HG03139 (cell line): ENCODE results near the gene CPPED1.

Source experiments
- ATAC-seq: cut with Tn5 transposase; IDR thresholded peaks from one replicate; pipeline ENCODE4 v1.9.1; 2021; ENCODE audit not compliant: unreplicated experiment

The CPPED1 gene

GRCh38 chr16:12685806-12686205, 117.9 kb downstream of the CPPED1 start:
- ATAC-seq, result no peak

- ATAC-seq, result no peak
Observed at GRCh38 chr16:12682432-12683165, 121.1 kb downstream of the CPPED1 start.

- ATAC-seq, result no peak
Observed at GRCh38 chr16:12681653-12682052, 122.0 kb downstream of the CPPED1 start.

GRCh38 chr16:12680531-12680930, 123.2 kb downstream of the CPPED1 start:
- ATAC-seq, result no peak

- ATAC-seq, result no peak
Observed at GRCh38 chr16:12679660-12680272, 123.9 kb downstream of the CPPED1 start.

- ATAC-seq, result no peak
Observed at GRCh38 chr16:12678983-12679382, 124.7 kb downstream of the CPPED1 start.

GRCh38 chr16:12677502-12677901, 126.2 kb downstream of the CPPED1 start:
- ATAC-seq, result no peak

GRCh38 chr16:12675852-12676251, 127.8 kb downstream of the CPPED1 start:
- no peak for ATAC-seq

GRCh38 chr16:12675046-12675445, 128.6 kb downstream of the CPPED1 start:
- ATAC-seq, result no peak

GRCh38 chr16:12674524-12674923, 129.2 kb downstream of the CPPED1 start:
- ATAC-seq, result no peak

GRCh38 chr16:12674071-12674470, 129.6 kb downstream of the CPPED1 start:
- no peak for ATAC-seq

- no peak for ATAC-seq
Observed at GRCh38 chr16:12673466-12673865, 130.2 kb downstream of the CPPED1 start.

- no peak for ATAC-seq
Observed at GRCh38 chr16:12672986-12673385, 130.7 kb downstream of the CPPED1 start.

GRCh38 chr16:12669908-12670307, 133.8 kb downstream of the CPPED1 start:
- ATAC-seq, result no peak

- no peak for ATAC-seq
Observed at GRCh38 chr16:12667909-12668308, 135.8 kb downstream of the CPPED1 start.

- ATAC-seq, result no peak
Observed at GRCh38 chr16:12664164-12664733, 139.4 kb downstream of the CPPED1 start.

GRCh38 chr16:12661656-12662172, 142.0 kb downstream of the CPPED1 start:
- no peak for ATAC-seq

- no peak for ATAC-seq
Observed at GRCh38 chr16:12659871-12660270, 143.8 kb downstream of the CPPED1 start.

GRCh38 chr16:12658506-12658905, 145.2 kb downstream of the CPPED1 start:
- ATAC-seq, result no peak

GRCh38 chr16:12655537-12655936, 148.2 kb downstream of the CPPED1 start:
- ATAC-seq, result no peak

- no peak for ATAC-seq
Observed at GRCh38 chr16:12653820-12654392, 149.8 kb downstream of the CPPED1 start.

GRCh38 chr16:12652924-12653323, 150.8 kb downstream of the CPPED1 start:
- ATAC-seq, result no peak
